ENCODE data around the gene DOCK4. TPM values are rescaled to one million over a fixed set of nuclear protein-coding genes. Genes with fewer than 3 reads are reported as not detected.

The DOCK4 gene
- total RNA-seq, 1 experiment from 2014 or later = 4.9 TPM

- no peaks in the 10 kb centered on the region for H3K23me2 ChIP-seq (ENCODE audit: insufficient read length, low read depth, low read length, poor library complexity, severe bottlenecking)
- no peak overlapping the region for H2AK5ac ChIP-seq (ENCODE audit: insufficient read length, low read length)
- no peak overlapping the region for H3K4ac ChIP-seq (ENCODE audit: low read depth, low read length)
- no peak overlapping the region for H3T11ph ChIP-seq (ENCODE audit: low read length)
- H4K91ac ChIP-seq (ENCODE audit: insufficient read length, low read depth, low read length) = no peak overlapping the region
- H3K27me3 Mint-ChIP-seq (ENCODE audit: low read depth) = no peaks in the 10 kb centered on the region
- H3K79me2 ChIP-seq (ENCODE audit: insufficient read depth, low read length) = 0 out of 2 replicates have a peak, but pooled peaks cover 2% of the 10 kb centered on the region
- no peak overlapping the region for H3K27ac ChIP-seq (ENCODE audit: insufficient read length, low read depth, low read length)
- H2BK20ac ChIP-seq (ENCODE audit: low read depth, low read length, poor library complexity, severe bottlenecking) = no peak overlapping the region
- H2BK12ac ChIP-seq (ENCODE audit: insufficient read length, low read depth, low read length) = no peak overlapping the region
- H3K23ac ChIP-seq (ENCODE audit: insufficient read length, low read depth, low read length) = no peak overlapping the region
- no peaks in the 10 kb centered on the region for H3K9me3 ChIP-seq (ENCODE audit: control insufficient read depth, low read depth, low read length)
- H3K9ac ChIP-seq (ENCODE audit: extremely low read depth, insufficient read length, low read length) = no peak overlapping the region
- no peak overlapping the region for H2AFZ ChIP-seq (ENCODE audit: low read length)
- no peak overlapping the region for H2BK120ac ChIP-seq (ENCODE audit: low read depth, low read length, poor library complexity, severe bottlenecking)
- peaks cover 2% of the 10 kb centered on the region for H3K79me1 ChIP-seq (ENCODE audit: insufficient read depth, low read depth, low read length, poor library complexity, severe bottlenecking)
- TF ChIP-seq CTCF (conservative IDR thresholded peaks at IDR 0.05) = no peak
- H3K56ac ChIP-seq (ENCODE audit: insufficient read length, low read depth, low read length) = no peak overlapping the region
- no peaks in the 10 kb centered on the region for H3K36me3 Mint-ChIP-seq (ENCODE audit: insufficient read depth in 1 of 3, low read depth in 3 of 3)
- H4K20me1 ChIP-seq (ENCODE audit: control insufficient read depth, insufficient read depth, insufficient read length) = no peaks in the 10 kb centered on the region
- no peaks in the 10 kb centered on the region for H3K27me3 ChIP-seq (ENCODE audit: insufficient read depth, low read length)
- no peak overlapping the region for H3K4me3 Mint-ChIP-seq
- no peak for DNase-seq
- no peak overlapping the region for H3K4me2 ChIP-seq (ENCODE audit: insufficient read depth, insufficient read length, low read length)
- H4K8ac ChIP-seq (replicated peaks; ENCODE audit: insufficient read length, low read depth, low read length) = no peak overlapping the region
- no peak overlapping the region for H3K14ac ChIP-seq (ENCODE audit: insufficient read depth, low read length)
- no peaks in the 10 kb centered on the region; the same call in 1 of the 2 replicates for H3K4me1 ChIP-seq (ENCODE audit: insufficient read depth, low read length)
- no peak overlapping the region for H3K18ac ChIP-seq (ENCODE audit: insufficient read length, low read depth, low read length)
- H3K9me3 Mint-ChIP-seq = no peaks in the 10 kb centered on the region
- H2BK15ac ChIP-seq (ENCODE audit: low read depth, low read length) = no peak overlapping the region
- no peak overlapping the region for H4K5ac ChIP-seq (ENCODE audit: insufficient read length, low read depth, low read length)
- H3K4me1 Mint-ChIP-seq = peaks cover 0 to 6% of the 10 kb centered on the region in 2 experiments; a peak in 2 of 4 replicates
- no peak overlapping the region for H3K27ac Mint-ChIP-seq
- WGBS (ENCODE audit: extremely low coverage, insufficient read length, low lambda C conversion rate) = no CpG with 5 or more reads among the region's 1 CpG
- no peak overlapping the region for H2BK5ac ChIP-seq (ENCODE audit: insufficient read length, low read length)
Measured at GRCh38 chr7:112059675-112060074, 146.5 kb downstream of the DOCK4 start.
